GM12878 (cell line): ENCODE data around the gene CEACAM4. TPM values are rescaled to one million over a fixed set of nuclear protein-coding genes. Genes with fewer than 3 reads are reported as not detected.

Experiments used
- ATAC-seq: fragments of 200-7000 bp; cut with Tn5 transposase; 3 replicates; pipeline ENCODE4 v1.9.1; 2020; ENCODE audit warnings: mild to moderate bottlenecking, moderate library complexity
- BruUV-seq: library from RNA; stranded (reverse); fragments of 400-500 nt; replicated peaks from 2 replicates; lab custom pipeline; 2021; lab: Mats Ljungman, UMichigan
- CTCF ChIA-PET: fragments of 300-600 bp; sonication (Branson Sonifier 250); formaldehyde crosslinking; extraction: SDS; loops from one replicate; lab custom pipeline; 2021; ENCODE audit warnings: inconsistent platforms; lab: Yijun Ruan, JAX
- POLR2A ChIA-PET: fragments of 350-600 bp; formaldehyde crosslinking; extraction: SDS; loops from one replicate; lab custom pipeline; 2021; ENCODE audit warnings: inconsistent platforms; lab: Charles Lee
- RAD21 ChIA-PET: fragments of 300-600 bp; sonication (Branson Sonifier 250); formaldehyde crosslinking; loops from one replicate; lab custom pipeline; 2023; ENCODE audit warnings: antibody characterized with exemption; ENCODE audit not compliant: unreplicated experiment; lab: Charles Lee
- SMC1A ChIA-PET: fragments of 300-600 bp; sonication (Branson Sonifier 250); formaldehyde crosslinking; loops from one replicate; lab custom pipeline; 2023; ENCODE audit not compliant: unreplicated experiment, uncharacterized antibody; lab: Charles Lee
- DNase-seq: peaks from one replicate; pipeline ENCODE4 v3.0.0-alpha.2; 2011; ENCODE audit warnings: low read depth, low spot score
- FAIRE-seq: peaks from 3 replicates; lab custom pipeline; 2011; peaks lifted over from hg19 to GRCh38; lab: Jason Lieb, UNC
- H2AFZ ChIP-seq: 2 replicates; pipeline ENCODE4 v1.6.0; 2011; ENCODE audit warnings: low read depth, low read length, control low read depth; ENCODE audit not compliant: control insufficient read depth
- H3K27ac ChIP-seq: 2 replicates; pipeline ENCODE4 v1.5.1; 2011; ENCODE audit warnings: control low read depth; ENCODE audit not compliant: control insufficient read depth, insufficient read depth
- H3K27me3 ChIP-seq, 2 experiments: replicated peaks in 1 of 2; 2 replicates each; pipeline versions ENCODE4 v1.6.0 to v1.6.1; 2011; ENCODE audit warnings: low read length in 1 of 2; ENCODE audit not compliant: control insufficient read depth in 2 of 2, insufficient read depth in 2 of 2
- H3K36me3 ChIP-seq, 2 experiments: 2 replicates each; pipeline ENCODE4 v1.5.1; 2011; ENCODE audit warnings: low read length in 1 of 2; ENCODE audit not compliant: control insufficient read depth in 2 of 2, insufficient read depth in 2 of 2
- H3K4me1 ChIP-seq: 2 replicates; pipeline ENCODE4 v1.6.1; 2011; ENCODE audit warnings: mild to moderate bottlenecking, low read length, moderate library complexity, mixed read lengths; ENCODE audit not compliant: control insufficient read depth, insufficient read depth
- H3K4me2 ChIP-seq: 2 replicates; pipeline ENCODE4 v1.6.0; 2011; ENCODE audit warnings: control low read depth; ENCODE audit not compliant: control insufficient read depth, insufficient read depth
- H3K4me3 ChIP-seq: fragments of 200-600 bp; sonication (generic); 2 replicates; pipeline ENCODE4 v1.5.1; 2016
- H3K79me2 ChIP-seq: 2 replicates; pipeline ENCODE4 v1.6.0; 2011; ENCODE audit warnings: low read length; ENCODE audit not compliant: control insufficient read depth, insufficient read depth
- H3K9ac ChIP-seq: 2 replicates; pipeline ENCODE4 v1.8.0; 2011; ENCODE audit warnings: low read length, control low read depth, mixed read lengths; ENCODE audit not compliant: control insufficient read depth, insufficient read depth
- H3K9me3 ChIP-seq: replicated peaks from 3 replicates; pipeline ENCODE4 v1.5.1; 2011; ENCODE audit warnings: mild to moderate bottlenecking, low read length; ENCODE audit not compliant: control insufficient read depth, insufficient read depth
- H4K20me1 ChIP-seq: 2 replicates; pipeline ENCODE4 v1.6.0; 2011; ENCODE audit not compliant: control insufficient read depth, insufficient read depth
- CBFB ChIP-seq: IDR thresholded peaks from 2 replicates; pipeline ENCODE4 v1.6.1; 2016; ENCODE audit warnings: antibody characterized with exemption, low read depth
- CEBPB ChIP-seq, 2 experiments: fragments of 150-350 bp in 1 of 2; IDR thresholded peaks; 2 replicates each; pipeline ENCODE4 v1.6.1; 2012 to 2014; ENCODE audit warnings: low read depth in 2 of 2, low read length in 2 of 2, borderline replicate concordance in 1 of 2, inconsistent platforms in 1 of 2
- CHD2 ChIP-seq: IDR thresholded peaks from 2 replicates; pipeline ENCODE4 v1.6.1; 2011; ENCODE audit warnings: low read depth, low read length, improper control_type of control experiment, borderline replicate concordance
- CREM ChIP-seq: IDR thresholded peaks from 2 replicates; pipeline ENCODE4 v1.6.1; 2014; ENCODE audit warnings: antibody characterized with exemption, low read depth
- DPF2 ChIP-seq: fragments of 450-650 bp; IDR thresholded peaks from 2 replicates; pipeline ENCODE4 v1.6.1; 2017; ENCODE audit warnings: mild to moderate bottlenecking
- EGR1 ChIP-seq, 2 experiments: IDR thresholded peaks; 1 replicate in 1 of 2; 2 replicates in 1 of 2; pipeline ENCODE4 v1.6.1; 2011 to 2012; ENCODE audit warnings: low read depth in 2 of 2, low read length in 2 of 2, borderline replicate concordance in 1 of 2, mild to moderate bottlenecking in 1 of 2, moderate library complexity in 1 of 2
- IKZF1 ChIP-seq: fragments of 450-650 bp; conservative IDR thresholded peaks from 2 replicates; pipeline ENCODE4 v1.6.1; 2017; ENCODE audit warnings: antibody characterized with exemption, mild to moderate bottlenecking
- MYB ChIP-seq: fragments of 150-350 bp; IDR thresholded peaks from 2 replicates; pipeline ENCODE4 v1.6.1; 2014; ENCODE audit warnings: mild to moderate bottlenecking, low read depth, low read length, borderline replicate concordance
- MYC ChIP-seq: IDR thresholded peaks from 2 replicates; pipeline ENCODE4 v1.6.1; 2011; ENCODE audit warnings: mild to moderate bottlenecking, low read length, moderate library complexity, inconsistent platforms; ENCODE audit not compliant: insufficient read depth, insufficient replicate concordance, insufficient read length, severe bottlenecking
- NFXL1 ChIP-seq: fragments of 450-650 bp; IDR thresholded peaks from 2 replicates; pipeline ENCODE4 v1.6.1; 2017; ENCODE audit warnings: antibody characterized with exemption, mild to moderate bottlenecking, borderline replicate concordance
- SRF ChIP-seq, 2 experiments: IDR thresholded peaks; 2 replicates each; pipeline ENCODE4 v1.6.1; 2011; ENCODE audit warnings: low read depth in 2 of 2, low read length in 2 of 2, mild to moderate bottlenecking in 1 of 2, moderate library complexity in 1 of 2
- SUZ12 ChIP-seq: fragments of 200-600 bp; sonication (generic); IDR thresholded peaks from one replicate; pipeline ENCODE4 v1.6.1; 2018; ENCODE audit warnings: antibody characterized with exemption, mild to moderate bottlenecking; ENCODE audit not compliant: unreplicated experiment
- TAF1 ChIP-seq: IDR thresholded peaks from 2 replicates; pipeline ENCODE4 v1.6.1; 2011; ENCODE audit warnings: mild to moderate bottlenecking, low read depth, low read length, borderline replicate concordance
- ZNF384 ChIP-seq: IDR thresholded peaks from 2 replicates; pipeline ENCODE4 v1.6.1; 2012; ENCODE audit warnings: low read depth, mild to moderate bottlenecking, low read length, improper control_type of control experiment, borderline replicate concordance
- WGBS: methylation state at CpG from one replicate; pipeline ENCODE4 v1.1.6; 2016; ENCODE audit warnings: low lambda C conversion rate; ENCODE audit not compliant: insufficient replicate concordance, insufficient coverage; ENCODE audit errors: missing lambda C conversion rate; 5-methylcytosine and 5-hydroxymethylcytosine counted together
- in situ Hi-C: fragments of 300-500 bp; cut with MboI; formaldehyde crosslinking; loops from 9 replicates; pipeline ENCODE4 v1.14.3; 2018; ENCODE audit warnings: mixed read lengths
- intact Hi-C: fragments of 100-400 bp; cut with micrococcal nuclease; formaldehyde crosslinking; loops from one replicate; pipeline ENCODE4 v1.14.2; 2022; ENCODE audit not compliant: unreplicated experiment
- polyA plus RNA-seq, 11 experiments: library from polyadenylated mRNA; depleted of rRNA in 4 of 11; unstranded in 6 of 11; stranded (reverse) in 5 of 11; fragments of >200 nt; fragmentation: Nextera tagmentation in 4 of 11; fragmentation: Illumina TruSeq in 1 of 11; extraction: Ambion mirVana in 4 of 11; extraction: Trizol in 1 of 11; gene quantifications; 1 replicate in 1 of 11; 2 replicates in 10 of 11; pipeline versions ENCODE4 v1.2.1 to v1.2.3, GENCODE V29; 2011 to 2016; ENCODE audit warnings: inconsistent platforms in 2 of 11, missing spikeins in 2 of 11, low read depth in 1 of 11
- total RNA-seq, 4 experiments: library from RNA; depleted of rRNA in 3 of 4; stranded (reverse); fragments of >200 nt in 3 of 4; fragmentation: Illumina TruSeq in 1 of 4; extraction: Trizol in 1 of 4; gene quantifications; 2 replicates each; pipeline versions ENCODE4 v1.2.1 to v1.2.3, GENCODE V29; 2013 to 2021
- TF ChIP-seq, protein P1 (sequence below): IDR thresholded peaks from 2 replicates; pipeline ENCODE4 v1.6.1; 2012; ENCODE audit warnings: improper control_type of control experiment, low read depth, low read length; ENCODE audit not compliant: insufficient replicate concordance
- TF ChIP-seq, protein P2 (sequence below): IDR thresholded peaks from 2 replicates; pipeline ENCODE4 v1.6.1; 2011; ENCODE audit warnings: mild to moderate bottlenecking, low read depth, low read length, moderate library complexity; ENCODE audit not compliant: insufficient replicate concordance

The CEACAM4 gene
- total and polyA plus RNA-seq, 10 of the 15 experiments (the other 5 are each of a cell fraction or from before 2014, with no cell fraction given), result not detected

DNA sequence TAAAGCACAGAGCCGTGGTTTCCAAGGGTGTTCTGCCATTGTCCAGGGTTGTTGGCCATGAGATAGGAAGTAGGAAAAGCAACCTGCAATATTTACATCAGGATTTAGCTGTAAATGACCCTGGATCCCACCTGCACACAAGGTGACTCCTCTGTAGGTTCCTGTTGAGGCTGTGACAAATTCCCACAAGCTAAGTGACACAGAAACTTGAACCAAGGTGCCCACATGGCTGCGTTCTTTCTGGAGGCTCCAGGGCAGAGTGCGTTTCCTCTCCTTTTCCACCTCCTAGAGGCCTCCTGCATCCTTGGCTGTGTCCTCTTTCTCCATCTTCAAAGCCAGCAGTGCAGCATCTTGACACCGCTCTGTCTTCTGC, 39.0 kb downstream of the CEACAM4 start (continued):
- TF ChIP-seq, protein P1, sequence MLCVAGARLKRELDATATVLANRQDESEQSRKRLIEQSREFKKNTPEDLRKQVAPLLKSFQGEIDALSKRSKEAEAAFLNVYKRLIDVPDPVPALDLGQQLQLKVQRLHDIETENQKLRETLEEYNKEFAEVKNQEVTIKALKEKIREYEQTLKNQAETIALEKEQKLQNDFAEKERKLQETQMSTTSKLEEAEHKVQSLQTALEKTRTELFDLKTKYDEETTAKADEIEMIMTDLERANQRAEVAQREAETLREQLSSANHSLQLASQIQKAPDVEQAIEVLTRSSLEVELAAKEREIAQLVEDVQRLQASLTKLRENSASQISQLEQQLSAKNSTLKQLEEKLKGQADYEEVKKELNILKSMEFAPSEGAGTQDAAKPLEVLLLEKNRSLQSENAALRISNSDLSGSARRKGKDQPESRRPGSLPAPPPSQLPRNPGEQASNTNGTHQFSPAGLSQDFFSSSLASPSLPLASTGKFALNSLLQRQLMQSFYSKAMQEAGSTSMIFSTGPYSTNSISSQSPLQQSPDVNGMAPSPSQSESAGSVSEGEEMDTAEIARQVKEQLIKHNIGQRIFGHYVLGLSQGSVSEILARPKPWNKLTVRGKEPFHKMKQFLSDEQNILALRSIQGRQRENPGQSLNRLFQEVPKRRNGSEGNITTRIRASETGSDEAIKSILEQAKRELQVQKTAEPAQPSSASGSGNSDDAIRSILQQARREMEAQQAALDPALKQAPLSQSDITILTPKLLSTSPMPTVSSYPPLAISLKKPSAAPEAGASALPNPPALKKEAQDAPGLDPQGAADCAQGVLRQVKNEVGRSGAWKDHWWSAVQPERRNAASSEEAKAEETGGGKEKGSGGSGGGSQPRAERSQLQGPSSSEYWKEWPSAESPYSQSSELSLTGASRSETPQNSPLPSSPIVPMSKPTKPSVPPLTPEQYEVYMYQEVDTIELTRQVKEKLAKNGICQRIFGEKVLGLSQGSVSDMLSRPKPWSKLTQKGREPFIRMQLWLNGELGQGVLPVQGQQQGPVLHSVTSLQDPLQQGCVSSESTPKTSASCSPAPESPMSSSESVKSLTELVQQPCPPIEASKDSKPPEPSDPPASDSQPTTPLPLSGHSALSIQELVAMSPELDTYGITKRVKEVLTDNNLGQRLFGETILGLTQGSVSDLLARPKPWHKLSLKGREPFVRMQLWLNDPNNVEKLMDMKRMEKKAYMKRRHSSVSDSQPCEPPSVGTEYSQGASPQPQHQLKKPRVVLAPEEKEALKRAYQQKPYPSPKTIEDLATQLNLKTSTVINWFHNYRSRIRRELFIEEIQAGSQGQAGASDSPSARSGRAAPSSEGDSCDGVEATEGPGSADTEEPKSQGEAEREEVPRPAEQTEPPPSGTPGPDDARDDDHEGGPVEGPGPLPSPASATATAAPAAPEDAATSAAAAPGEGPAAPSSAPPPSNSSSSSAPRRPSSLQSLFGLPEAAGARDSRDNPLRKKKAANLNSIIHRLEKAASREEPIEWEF, result no peak
- TF ChIP-seq CEBPB (IDR thresholded peaks at IDR 0.05; ENCODE audit: borderline replicate concordance in 1 of 2, low read depth in 2 of 2, low read length in 2 of 2), result no peak
- TF ChIP-seq CHD2, result no peak
- TF ChIP-seq, all 136 proteins: peak for 0

DNA sequence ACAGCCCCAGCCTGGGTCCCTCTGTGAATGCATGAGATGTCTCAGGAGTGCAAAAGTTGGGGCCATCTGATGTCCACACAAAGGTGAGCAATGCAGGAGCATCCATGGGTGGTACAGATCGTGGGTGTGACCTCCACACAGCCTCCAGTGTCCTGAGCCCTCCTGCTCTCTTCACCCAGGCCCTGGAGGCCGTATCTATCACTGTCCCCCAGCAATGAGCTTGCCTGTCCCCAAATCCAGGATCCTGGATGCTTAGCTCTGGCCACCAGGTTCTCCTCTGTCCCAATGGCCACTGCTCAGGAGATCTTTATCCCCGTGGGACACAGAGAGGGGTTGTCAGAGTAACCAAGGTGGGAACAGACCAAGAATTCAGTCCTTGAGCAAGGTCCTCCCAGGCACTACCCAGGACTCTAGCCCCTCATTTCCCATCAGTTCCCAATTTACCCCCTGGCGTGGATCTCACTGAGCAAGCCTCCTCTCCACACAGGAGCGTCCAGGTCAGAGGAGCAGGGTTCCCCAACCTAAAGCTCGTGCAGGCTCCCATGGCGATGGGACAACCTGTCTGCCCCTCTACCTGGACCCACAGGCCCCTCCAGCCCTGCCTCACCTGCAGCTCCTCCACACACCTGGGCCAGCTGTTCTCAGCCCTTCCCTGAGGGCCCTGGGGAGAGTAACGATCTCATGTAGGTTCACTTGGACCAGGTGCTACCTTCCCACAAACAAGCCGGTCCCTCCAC, 39.6 kb downstream of the CEACAM4 start:
- DNase-seq (no peak), FAIRE-seq (no peak), ATAC-seq (no peak)
- Histone ChIP-seq H3K27me3 (no peaks in the 10 kb centered on the region), H3K36me3 (no peaks in the 10 kb centered on the region), H3K4me2 (no peak overlapping the region), H3K9me3 (peaks cover 3% of the 10 kb centered on the region; the same call in 2 of the 3 replicates), H3K79me2 (no peaks in the 10 kb centered on the region), H2AFZ (no peak overlapping the region), H3K4me3 (no peak overlapping the region), H3K9ac (no peak overlapping the region), H3K27ac (no peak overlapping the region), H4K20me1 (no peaks in the 10 kb centered on the region; the same call in 1 of the 2 replicates), H3K4me1 (no peaks in the 10 kb centered on the region)
- RAD21 ChIA-PET, result no interaction called here
- in situ Hi-C loops (no loop called here), intact Hi-C loops (no loop called here)
- CTCF ChIA-PET, result interaction anchor here (2.0 kb wide), 1 partner anchor 11 kb away, joined by 14 read pairs; no protein-coding TSS in a partner anchor
- WGBS, result 32% methylated on average over 9 of the region's 9 CpGs
- SMC1A ChIA-PET, result no interaction called here
- BruUV-seq, result no TSS peak
- POLR2A ChIA-PET, result no interaction called here
- TF ChIP-seq DPF2 (no peak), MYC (no peak), ZNF384 (no peak), SRF (IDR thresholded peaks at IDR 0.05; ENCODE audit: low read depth in 2 of 2, low read length in 2 of 2) (no peak), TAF1 (no peak), CREM (no peak), EGR1 (IDR thresholded peaks at IDR 0.05; ENCODE audit: borderline replicate concordance in 1 of 2, low read depth in 2 of 2, low read length in 2 of 2) (no peak), SUZ12 (no peak), MYB (no peak), NFXL1 (no peak), CBFB (no peak), IKZF1 (no peak)
- TF ChIP-seq, protein P2, sequence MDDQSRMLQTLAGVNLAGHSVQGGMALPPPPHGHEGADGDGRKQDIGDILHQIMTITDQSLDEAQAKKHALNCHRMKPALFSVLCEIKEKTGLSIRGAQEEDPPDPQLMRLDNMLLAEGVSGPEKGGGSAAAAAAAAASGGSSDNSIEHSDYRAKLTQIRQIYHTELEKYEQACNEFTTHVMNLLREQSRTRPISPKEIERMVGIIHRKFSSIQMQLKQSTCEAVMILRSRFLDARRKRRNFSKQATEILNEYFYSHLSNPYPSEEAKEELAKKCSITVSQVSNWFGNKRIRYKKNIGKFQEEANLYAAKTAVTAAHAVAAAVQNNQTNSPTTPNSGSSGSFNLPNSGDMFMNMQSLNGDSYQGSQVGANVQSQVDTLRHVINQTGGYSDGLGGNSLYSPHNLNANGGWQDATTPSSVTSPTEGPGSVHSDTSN, result no peak
